HG03354 (cell line): ENCODE results near the gene AKT2.

ENCODE experiments used
- ATAC-seq: cut with Tn5 transposase; IDR thresholded peaks from one replicate; pipeline ENCODE4 v1.9.1; 2021; ENCODE audit warnings: mild to moderate bottlenecking; ENCODE audit not compliant: unreplicated experiment, poor library complexity, severe bottlenecking

Gene AKT2

DNA sequence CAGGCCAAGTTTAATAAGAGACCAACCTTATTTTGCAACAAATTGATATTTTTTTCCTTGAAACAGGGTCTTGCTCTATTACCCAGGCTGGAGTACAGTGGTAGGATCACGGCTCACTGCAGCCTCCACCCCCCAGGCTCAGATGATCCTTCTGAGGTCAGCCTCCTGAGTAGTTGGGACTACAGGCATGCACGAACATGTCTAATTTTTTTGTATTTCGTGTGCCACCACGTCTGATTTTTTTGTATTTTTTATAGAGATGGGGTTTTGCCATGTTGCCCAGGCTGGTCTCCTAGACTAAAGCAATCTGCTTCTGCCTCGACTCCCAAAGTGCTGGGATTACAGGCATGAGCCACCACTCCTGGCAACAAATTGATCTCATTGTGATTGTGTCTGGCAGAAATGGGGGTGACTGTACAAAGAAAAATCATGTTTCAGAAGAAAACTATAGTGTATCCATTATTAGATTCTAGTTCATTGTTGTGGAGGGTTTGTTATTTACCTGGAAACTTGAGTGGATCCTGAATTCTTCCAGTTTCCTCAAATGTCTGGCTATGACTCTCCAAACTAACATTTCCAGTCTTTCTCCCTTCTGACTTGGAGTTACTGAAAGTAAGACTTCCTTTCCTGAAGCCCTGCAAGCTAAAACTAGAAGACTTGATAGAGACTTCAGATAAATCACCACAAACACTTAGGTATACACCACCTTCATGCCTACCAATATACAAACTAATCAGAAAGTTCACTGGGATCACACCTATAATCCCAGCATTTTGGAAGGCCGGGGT lies 17.3 kb upstream of the AKT2 start:
- ATAC-seq: no peak

DNA sequence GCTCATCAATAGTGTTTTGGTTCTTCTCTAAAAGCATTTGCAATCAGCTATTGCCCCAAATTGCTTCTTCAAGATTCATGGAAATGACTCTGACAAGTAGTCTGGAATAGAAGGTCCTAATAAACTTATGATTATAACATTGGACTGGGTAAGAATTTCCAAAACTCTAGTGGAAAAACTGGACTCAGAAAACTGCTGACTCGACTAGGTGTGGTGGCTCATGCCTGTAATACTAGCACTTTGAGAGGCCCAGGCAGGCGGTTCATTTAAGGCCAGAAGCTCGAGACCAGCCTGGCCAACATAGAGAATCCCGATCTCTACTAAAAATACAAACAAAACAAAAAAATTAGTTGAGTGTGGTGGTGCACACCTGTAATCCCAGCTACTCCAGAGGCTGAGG lies 15.5 kb upstream of the AKT2 start:
- ATAC-seq: no peak

DNA sequence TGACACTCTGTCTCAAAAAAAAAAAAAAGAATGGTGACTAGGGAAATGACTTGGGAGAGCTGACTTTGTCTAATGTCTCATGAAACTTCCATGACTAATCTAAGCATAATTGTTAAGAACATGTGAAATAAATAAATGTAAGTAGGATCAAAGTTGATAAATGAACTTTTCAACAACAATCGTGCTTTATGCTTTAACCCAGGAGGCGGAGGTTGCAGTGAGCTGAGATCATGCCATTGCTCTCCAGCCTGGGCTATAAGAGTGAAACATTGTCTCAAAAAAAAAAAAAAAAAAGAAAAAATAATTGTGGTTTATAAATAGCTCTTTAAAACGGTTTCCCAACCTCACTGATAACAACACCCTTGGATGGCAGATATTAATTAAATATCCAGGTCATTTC lies 12.9 kb upstream of the AKT2 start:
- ATAC-seq: no peak

DNA sequence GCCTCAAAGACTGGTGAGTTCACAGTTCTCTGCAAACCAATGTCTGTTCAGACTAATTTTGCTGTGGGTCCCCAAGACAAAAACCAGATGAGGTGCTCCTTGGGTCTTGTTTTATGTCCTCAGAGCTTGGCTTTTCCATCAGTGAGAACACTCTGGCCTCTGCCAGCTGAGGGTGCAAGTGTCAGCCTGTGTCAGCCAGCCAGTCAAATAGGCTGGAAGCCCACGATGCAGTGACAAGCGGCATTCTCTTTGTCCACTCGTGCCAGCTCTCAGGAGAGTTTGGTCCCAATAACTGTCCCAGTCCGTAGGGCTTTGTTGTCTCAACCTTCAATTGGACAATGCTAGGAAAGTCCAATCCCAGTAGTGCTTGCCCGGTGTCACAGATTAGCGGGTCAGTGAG lies 9.4 kb upstream of the AKT2 start:
- ATAC-seq: no peak

DNA sequence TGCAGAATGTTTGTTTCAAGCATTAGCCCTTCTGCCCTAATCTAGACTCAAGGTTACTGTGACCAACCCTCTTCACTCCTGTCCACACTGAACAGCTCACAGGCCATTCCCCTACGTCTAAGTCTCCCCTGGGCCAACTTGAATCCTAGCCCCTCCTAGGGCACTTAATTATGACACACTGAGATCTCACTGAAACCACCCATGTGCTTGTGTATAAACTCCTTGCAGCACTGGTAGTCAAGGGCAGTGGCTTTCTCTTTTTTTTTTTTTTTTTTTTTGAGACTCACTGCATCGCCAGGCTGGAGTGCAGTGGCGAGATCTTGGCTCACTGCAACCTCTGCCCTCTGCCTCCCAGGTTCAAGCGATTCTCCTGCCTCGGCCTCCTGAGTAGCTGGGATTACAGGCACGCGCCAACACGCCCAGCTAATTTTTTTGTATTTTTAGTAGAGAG lies 1.9 kb upstream of the AKT2 start:
- ATAC-seq: no peak

DNA sequence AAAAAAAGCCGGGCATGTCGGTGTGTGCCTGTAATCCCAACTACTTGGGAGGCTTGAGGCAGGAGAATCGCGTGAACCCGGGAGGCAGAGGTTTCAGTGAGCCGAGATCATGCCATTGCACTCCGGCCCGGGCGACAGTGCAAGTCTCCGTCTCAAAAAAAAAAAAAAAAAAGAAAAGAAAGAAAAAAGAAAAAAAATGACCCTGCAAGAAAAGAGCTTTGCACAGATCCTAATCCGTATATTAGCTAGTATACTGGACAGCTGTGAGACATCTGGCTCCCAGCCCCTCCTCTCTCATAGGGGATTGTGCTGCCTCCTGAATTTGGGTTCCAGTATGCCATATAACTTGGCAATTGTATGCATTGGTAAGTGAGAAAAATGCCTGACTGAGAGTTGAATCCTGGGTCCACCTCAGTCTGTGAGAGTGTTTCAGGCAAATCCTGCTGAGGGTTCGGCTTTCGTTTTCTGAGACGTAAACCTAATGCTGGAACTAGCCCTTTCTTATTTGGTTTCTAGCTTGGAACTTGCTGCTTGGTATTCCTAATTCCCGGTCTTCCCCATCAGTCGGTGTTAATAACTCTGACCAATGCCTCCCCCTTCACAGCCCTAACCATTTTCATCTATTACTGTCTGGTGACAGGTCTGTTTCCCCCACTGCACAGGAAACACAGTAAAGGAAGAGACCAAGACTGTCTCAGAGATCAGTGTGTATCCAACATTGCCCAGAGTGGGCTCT lies 1.3 kb upstream of the AKT2 start:
- ATAC-seq: no peak

DNA sequence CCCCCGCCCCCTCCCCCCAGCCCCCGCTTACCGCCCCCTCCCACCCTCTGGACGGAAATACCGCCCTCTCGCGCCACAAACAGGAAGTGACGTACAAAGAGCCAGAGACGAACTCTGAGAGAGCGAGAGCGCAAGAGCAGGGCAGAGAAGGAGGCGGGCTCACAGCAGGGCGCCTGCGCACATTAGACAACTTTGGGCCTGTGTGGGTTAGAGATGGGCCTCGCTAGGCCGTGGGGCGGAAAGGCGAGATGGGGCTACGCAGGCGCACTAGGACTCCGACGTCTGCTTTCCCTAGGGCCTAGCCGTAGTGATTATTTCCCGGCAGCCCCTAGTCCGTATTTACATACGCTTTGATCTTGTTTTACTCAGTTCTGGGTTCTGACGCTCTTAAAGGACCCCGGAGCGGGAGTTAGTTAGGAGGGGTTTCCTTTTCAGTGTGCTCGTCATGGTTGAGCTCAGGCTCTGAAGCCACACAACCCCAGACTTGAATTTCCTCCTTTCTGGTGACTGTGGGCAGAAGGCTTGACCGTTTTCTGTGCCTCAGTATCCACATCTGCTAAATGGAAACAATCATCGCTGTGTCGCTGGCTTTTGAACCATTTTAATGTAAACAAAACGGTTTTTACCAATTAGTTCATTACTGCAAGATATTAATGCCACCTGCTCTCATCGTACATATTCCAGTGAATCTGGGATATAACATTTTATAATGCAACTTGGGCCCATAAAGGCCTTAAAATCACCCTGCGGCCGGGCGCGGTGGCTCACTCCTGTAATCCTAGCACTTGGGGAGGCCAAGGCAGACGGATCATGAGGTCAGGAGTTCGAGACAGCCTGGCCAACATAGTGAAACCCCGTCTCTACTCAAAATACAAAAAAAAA lies 449 bp upstream of the AKT2 start:
- ATAC-seq: peak; percentile 77

DNA sequence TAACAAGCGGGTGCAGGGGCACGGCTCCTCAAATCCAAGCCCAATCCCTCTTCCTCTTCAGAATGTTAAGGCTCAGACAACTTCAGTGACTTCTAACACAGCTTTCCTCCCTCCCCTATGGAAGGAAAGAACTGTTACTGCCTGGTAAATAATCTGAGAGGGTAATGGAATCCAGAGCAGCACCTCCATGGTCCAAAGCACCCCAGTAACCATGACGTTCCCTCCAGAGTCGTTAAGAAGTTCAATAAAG lies 969 bp downstream of the AKT2 start:
- ATAC-seq: no peak

DNA sequence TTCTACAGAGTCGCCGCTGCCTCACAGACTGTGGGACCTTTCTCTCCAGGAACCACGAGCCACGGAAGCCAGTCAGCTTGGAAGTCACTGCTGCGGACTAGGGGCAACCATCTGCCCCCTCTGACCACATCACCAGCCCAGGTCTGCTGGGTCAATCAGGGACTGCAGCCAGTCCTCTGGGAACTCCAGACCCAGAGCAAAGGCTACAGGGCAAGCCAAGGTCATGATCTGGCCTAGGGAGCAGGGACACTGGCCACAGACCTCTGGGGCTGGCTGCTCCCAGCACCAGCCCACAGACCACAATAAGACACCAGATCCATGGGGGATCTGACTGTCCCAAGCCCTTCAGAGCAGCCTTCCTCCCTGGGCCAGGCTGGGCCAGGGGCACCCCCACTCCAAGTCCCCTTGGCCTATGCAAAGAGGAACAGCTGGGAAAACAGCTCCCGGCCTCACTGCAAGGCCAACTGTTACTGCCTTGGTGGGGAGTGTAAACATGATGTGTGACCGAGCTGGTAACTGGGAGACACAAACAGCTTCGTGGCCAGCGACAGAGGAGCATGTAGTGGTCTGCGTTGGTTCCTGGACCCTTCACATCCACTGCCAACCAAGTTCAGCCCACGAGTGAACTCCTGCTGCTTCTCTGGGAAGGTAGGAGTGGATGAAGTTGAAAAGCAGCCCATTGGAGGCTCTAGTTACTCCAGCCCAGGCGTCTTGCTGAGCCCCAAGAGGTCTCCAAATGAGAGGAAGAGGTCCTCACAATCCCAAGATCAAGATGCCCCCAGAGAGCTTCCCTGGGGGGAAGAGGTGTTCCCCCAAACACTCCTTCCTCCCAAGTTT lies 1.5 kb downstream of the AKT2 start:
- ATAC-seq: no peak

DNA sequence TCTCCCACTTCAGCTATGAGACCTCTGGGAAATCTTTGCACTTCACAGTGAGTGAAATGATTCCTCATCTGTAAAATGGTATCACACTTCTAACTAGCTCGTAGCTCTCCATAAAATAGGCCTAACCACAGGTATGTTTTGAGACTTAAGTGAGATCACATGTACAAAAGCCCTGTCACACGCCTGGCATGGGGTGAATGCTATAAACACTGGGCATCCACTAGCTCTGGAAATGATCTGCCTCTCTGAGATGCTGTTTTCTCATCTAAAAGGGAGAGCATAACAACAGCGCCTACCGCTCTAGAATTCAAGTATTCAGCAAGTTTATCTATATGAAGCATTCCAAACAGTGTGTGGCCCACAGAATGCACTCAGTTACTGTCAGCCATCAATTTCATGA lies 2.2 kb downstream of the AKT2 start:
- ATAC-seq: no peak

DNA sequence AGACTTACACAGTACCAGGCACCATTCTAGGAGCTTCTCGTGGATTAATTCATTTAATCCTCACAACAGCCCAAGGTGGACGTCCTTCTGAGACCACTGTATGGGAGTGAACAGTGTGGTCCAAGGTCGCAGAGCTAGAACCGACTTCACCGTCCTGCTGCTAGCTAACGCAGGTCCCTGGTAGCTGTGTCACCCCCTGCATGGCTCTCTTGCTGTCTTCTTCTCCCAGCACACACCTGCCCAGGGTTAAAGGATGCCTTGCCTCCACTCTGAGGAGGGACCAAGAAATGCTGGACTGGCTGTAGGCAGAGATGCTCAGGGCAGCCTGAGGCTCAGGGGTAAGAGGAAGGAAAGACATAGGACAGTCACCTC lies 3.0 kb downstream of the AKT2 start:
- no peak for ATAC-seq

DNA sequence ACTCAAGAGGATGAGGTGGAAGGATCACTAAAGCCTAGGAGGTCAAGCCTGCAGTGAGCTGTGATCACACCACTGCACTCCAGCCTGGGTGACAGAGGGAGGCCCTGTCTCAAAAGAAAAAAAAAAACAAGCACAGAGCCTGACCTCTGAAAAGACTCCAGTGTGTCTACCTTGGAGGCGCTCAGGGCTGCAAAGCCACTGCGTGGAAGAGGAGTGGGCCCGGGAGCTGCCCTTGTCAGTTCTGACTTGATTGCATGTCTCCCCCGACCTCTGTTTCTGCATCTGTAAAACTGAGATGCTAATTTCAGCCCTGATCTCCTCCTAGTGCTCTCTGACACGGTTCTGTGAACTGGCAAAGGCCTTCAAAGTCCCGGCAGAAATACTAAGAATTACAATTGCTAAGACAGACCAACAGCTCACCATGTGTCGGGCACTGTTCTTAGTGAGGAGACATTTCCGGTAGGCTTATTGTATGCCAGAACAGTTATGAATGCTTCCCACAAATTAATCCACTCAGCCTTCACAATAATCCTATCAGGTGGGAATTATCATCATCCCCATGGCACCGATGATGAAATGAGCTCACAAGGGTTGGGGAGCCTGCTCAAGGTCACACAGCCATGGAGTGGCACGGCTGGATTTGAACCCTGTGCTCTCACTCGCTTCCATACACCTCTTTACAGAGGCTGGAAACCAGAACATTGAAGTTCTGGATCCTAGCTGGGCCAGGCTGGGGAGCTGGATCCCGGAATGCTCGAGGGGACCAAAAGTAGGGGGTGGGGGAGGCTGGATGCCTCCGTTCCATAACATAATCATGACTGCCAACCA lies 3.5 kb downstream of the AKT2 start:
- ATAC-seq: no peak

DNA sequence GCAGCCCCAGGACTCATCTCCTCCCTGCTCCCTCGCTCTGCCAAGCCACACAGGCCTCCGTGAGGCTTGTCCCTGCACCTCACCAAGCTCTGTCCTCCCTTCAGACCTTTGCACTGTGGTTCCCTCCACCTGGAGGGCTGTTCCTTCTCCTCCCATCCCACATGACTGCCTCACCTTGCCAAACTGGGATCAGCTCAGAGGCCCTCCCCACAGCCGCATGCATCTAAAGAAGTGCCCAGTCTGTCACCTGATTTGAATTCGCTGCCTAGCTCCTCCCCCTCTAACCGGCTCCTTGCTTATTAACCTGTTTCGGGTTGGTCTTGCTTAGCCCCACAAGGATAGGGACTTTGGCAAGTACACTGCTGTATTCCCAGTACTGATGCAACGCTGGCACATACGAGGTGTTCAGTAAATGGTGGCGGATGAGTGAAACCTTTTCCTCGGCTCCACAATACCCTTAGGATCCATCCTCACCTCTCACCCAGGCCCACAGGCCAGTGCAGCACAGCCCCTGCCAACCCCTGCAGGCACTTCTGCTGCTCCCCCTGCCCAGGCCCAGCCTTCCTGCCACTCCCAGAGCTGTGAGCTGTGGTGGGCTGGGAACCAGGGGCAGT lies 4.4 kb downstream of the AKT2 start:
- ATAC-seq: no peak

DNA sequence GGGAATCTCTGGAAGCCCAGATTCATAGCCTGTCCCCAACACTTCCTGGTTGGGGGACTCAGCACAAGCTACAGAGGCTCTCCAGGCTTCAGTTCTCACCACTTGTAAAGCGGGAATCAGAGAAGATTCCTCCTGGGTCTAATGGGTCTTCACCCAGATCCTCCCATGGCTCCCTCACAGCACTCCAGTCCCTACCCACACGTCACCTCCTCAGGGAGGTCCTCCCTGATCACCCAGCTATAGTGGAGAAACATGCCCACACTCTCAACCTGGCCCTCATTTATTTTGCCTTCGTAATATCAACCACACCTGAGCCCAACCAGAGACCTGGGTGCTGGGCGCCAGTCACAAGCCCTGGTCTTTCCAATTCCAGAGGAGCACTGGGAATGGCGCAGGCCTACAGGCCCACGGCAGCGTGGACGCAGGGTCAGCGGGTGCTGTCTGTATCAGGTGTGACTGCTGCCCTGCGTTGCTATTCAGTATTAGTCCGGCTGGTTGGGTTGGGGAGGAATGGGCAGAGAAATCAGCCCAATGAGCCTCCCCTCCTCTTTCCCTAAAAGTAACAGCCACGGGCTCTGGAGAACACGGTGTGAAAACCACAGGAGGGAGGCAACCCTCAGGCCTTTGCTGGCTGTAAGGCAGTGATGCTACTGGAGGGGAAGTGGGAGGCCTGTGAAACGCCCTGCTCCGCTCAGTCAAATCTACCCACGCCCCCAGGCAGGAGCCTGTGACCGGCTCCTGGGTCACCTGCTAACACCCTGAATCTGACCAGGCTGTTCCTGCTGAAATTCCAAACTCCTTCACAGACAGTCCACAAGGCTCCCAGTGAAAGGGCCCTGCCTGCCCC lies 5.2 kb downstream of the AKT2 start:
- ATAC-seq: no peak

DNA sequence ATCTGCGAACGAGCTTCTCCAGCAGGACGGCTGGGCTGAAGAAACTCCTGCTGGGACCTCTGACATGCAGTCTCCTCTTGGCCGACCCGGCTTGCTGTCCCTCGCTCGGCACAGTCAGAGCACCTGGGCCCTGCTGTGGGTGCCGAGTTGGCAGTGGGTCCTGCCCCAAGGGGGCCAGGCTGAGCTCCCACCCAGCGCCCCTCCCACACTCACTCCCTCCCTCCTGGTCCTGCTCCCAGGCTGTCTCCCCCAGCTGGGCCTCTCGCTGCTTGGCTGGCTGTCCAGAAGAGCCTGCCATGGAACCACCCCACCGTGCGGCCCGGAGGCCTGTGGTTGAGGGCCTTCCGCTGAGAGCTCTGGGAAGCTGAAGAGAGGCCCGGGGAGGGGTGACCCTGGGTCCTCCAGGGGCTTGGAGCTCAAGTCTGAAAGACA lies 6.0 kb downstream of the AKT2 start:
- no peak for ATAC-seq

DNA sequence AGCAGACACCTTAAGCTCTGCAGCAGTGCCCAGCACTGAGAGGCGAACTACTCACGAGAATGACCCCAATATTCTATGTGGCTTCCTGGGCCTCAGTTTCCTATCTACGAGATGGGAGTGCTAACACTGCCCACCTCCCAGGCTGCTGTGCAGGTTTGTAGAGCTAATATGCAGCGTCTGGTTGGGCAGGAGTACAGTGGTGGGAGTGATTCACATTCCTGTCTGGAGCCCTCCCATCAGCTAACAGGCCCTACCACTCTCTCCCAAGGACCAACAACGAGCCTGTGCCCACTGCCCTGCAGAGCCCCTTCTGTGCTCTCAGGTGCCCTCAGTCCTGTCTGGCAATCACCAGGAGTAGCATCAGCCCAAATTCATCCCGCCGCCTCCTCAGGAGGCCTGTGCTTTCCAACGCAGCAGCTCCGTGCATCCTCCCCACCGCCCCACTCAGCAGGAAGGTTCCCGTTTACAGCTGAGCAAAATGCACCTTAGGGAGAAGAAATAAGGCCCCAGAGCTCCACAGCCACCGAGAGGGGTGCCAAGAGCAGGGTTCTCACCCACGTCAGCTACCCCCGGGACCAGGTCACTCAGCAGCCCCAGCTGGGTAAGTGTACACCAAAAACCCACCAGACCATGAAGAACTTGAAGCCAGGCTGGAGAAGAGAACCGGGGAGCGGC lies 6.6 kb downstream of the AKT2 start:
- no peak for ATAC-seq

DNA sequence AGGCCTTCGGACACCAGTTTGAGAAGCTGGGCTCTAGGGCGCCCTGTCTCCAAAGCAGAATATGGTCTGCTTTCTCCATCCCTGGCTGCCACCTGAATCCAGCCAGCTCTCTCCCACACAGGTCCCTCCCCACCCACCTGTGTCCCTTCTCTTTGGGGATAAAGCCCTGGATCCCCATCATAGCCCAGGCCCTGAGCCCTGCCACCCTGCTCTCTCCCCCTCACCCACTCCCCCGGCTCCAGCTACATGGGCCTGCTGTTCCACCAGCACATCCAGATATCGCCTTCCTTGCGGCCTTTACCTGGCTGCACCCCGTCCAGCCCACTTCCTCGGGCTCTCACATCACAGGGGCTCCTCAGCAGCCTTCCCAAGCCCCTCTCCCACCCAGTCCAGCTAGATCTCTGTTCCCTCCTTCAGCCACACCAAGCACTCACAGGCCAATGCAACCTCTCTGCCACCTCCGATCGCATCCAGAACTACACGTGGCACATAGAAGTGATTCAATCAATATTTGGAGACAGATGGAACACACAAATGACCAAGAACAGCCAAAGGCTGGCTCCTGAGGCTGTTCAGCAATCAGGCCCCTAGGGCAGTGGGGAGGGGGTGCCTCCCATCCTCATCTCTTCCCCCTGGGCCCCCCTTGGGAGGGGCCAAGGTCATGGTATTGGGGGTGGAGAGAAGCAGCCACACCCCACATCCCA lies 7.6 kb downstream of the AKT2 start:
- ATAC-seq: no peak
